Measurements from ENCODE around the gene PPARGC1A. TPM values are rescaled to one million over a fixed set of nuclear protein-coding genes. Genes with fewer than 3 reads are reported as not detected.

Gene PPARGC1A
- total RNA-seq, 1 experiment from 2014 or later: 0.12 TPM

GRCh38 chr4:23847158-23847557 lies 42.7 kb downstream of the PPARGC1A start:
- TF ChIP-seq, protein P1, sequence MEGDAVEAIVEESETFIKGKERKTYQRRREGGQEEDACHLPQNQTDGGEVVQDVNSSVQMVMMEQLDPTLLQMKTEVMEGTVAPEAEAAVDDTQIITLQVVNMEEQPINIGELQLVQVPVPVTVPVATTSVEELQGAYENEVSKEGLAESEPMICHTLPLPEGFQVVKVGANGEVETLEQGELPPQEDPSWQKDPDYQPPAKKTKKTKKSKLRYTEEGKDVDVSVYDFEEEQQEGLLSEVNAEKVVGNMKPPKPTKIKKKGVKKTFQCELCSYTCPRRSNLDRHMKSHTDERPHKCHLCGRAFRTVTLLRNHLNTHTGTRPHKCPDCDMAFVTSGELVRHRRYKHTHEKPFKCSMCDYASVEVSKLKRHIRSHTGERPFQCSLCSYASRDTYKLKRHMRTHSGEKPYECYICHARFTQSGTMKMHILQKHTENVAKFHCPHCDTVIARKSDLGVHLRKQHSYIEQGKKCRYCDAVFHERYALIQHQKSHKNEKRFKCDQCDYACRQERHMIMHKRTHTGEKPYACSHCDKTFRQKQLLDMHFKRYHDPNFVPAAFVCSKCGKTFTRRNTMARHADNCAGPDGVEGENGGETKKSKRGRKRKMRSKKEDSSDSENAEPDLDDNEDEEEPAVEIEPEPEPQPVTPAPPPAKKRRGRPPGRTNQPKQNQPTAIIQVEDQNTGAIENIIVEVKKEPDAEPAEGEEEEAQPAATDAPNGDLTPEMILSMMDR (IDR thresholded peaks at IDR 0.05; ENCODE audit: unreplicated experiment): no peak
- BruUV-seq (replicated peaks): no TSS peak

DNA sequence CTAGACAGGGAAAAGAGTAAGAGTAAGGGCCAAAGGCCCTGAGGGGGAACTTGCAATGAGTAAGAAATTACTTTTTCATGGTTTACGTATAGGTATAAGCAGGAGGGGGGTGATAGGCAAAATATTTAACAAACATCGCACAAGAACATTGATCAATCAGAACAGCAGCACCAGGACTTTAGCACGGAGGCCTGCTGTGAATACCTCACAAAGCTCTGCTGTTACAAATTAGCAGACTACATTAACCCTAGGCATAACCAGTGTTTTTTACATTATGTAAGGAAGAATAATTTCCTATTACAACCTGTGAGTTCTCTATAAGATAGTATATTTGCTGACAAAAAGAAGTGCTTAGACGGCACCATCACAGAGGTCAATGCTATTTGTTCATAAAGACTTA lies 44.9 kb downstream of the PPARGC1A start:
- Mint-ChIP-seq H3K36me3 (ENCODE audit: insufficient read depth, unreplicated experiment) (no peaks in the 10 kb centered on the region), H3K27me3 (ENCODE audit: insufficient read depth, unreplicated experiment) (no peaks in the 10 kb centered on the region), H3K9me3 (ENCODE audit: unreplicated experiment) (no peaks in the 10 kb centered on the region), H3K27ac (ENCODE audit: low read depth, unreplicated experiment) (no peak overlapping the region), H3K4me3 (ENCODE audit: unreplicated experiment) (no peak overlapping the region), H3K4me1 (ENCODE audit: insufficient read depth, unreplicated experiment) (no peaks in the 10 kb centered on the region)
- BruUV-seq (replicated peaks): no TSS peak
- no peak for DNase-seq (ENCODE audit: unreplicated experiment)
- intact Hi-C loops (cut with micrococcal nuclease): no loop called here
- ChIA-PET CTCF (no interaction called here), POLR2A (no interaction called here)
- TF ChIP-seq, protein P1 (IDR thresholded peaks at IDR 0.05; ENCODE audit: unreplicated experiment): no peak

More at GRCh38 chr4:23847158-23847557, 42.7 kb downstream of the PPARGC1A start:
- POLR2A ChIA-PET: no interaction called here
- Mint-ChIP-seq H3K27me3 (ENCODE audit: insufficient read depth, unreplicated experiment) (no peaks in the 10 kb centered on the region), H3K36me3 (ENCODE audit: insufficient read depth, unreplicated experiment) (no peaks in the 10 kb centered on the region), H3K9me3 (ENCODE audit: unreplicated experiment) (no peaks in the 10 kb centered on the region), H3K4me1 (ENCODE audit: insufficient read depth, unreplicated experiment) (no peaks in the 10 kb centered on the region), H3K27ac (ENCODE audit: low read depth, unreplicated experiment) (no peak overlapping the region), H3K4me3 (ENCODE audit: unreplicated experiment) (no peak overlapping the region)
- intact Hi-C loops (cut with micrococcal nuclease): no loop called here
- DNase-seq (ENCODE audit: unreplicated experiment): no peak
- CTCF ChIA-PET: no interaction called here

DNA sequence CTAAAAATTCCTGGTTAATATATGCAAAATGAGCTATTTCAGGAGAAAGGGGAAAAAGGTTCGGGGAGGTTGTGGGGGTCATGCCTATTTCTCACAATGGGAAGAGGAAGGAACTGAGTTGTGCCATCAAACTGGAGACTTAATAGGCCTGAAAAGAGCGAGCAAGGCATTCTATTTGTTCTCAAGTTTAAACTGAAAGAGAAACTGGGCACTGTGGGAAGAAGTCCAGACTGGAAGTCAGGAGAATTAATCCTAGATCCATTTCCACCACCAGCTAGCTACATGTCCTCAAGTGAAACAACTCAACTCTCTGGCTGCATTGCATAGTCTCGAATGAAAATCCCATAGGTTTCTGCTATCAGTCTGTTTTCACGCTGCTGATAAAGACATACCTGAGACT lies 50.6 kb downstream of the PPARGC1A start:
- ChIA-PET CTCF (interaction anchor here (0.6 kb wide), 1 partner anchor 955 kb away, joined by 3 read pairs; no protein-coding TSS in a partner anchor), POLR2A (no interaction called here)
- no peaks in the 10 kb centered on the region for H3K9me3 Mint-ChIP-seq (ENCODE audit: unreplicated experiment)
- no peaks in the 10 kb centered on the region for H3K36me3 Mint-ChIP-seq (ENCODE audit: insufficient read depth, unreplicated experiment)
- BruUV-seq (replicated peaks): no TSS peak
- intact Hi-C loops (cut with micrococcal nuclease): no loop called here
- H3K27ac Mint-ChIP-seq (ENCODE audit: low read depth, unreplicated experiment): no peak overlapping the region
- no peaks in the 10 kb centered on the region for H3K4me1 Mint-ChIP-seq (ENCODE audit: insufficient read depth, unreplicated experiment)
- no peak for DNase-seq (ENCODE audit: unreplicated experiment)
- TF ChIP-seq, protein P1 (IDR thresholded peaks at IDR 0.05; ENCODE audit: unreplicated experiment): no peak
- no peak overlapping the region for H3K4me3 Mint-ChIP-seq (ENCODE audit: unreplicated experiment)
- H3K27me3 Mint-ChIP-seq (ENCODE audit: insufficient read depth, unreplicated experiment): no peaks in the 10 kb centered on the region

DNA sequence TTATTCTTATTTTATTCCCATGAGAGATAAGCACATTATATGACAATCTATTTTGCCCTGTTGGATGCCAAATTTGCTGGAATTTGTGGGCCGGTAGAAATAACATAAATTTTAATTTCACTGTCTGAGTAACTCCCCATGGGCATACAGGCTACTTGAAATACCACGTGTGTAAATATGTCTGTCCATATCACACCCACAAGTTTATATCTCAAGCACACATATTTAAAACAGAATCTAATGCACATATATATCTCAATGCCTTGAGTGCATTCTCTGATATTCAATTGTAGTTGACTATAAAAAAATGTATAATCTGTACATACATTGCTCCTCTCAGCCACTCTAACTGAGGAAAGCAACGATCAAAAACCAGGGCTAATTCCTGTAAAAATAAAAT lies 51.2 kb downstream of the PPARGC1A start:
- intact Hi-C loops (cut with micrococcal nuclease): no loop called here
- H3K36me3 Mint-ChIP-seq (ENCODE audit: insufficient read depth, unreplicated experiment): no peaks in the 10 kb centered on the region
- no peaks in the 10 kb centered on the region for H3K4me1 Mint-ChIP-seq (ENCODE audit: insufficient read depth, unreplicated experiment)
- no peak for DNase-seq (ENCODE audit: unreplicated experiment)
- no peaks in the 10 kb centered on the region for H3K9me3 Mint-ChIP-seq (ENCODE audit: unreplicated experiment)
- TF ChIP-seq, protein P1 (IDR thresholded peaks at IDR 0.05; ENCODE audit: unreplicated experiment): no peak
- BruUV-seq (replicated peaks): no TSS peak
- POLR2A ChIA-PET: no interaction called here
- no peak overlapping the region for H3K27ac Mint-ChIP-seq (ENCODE audit: low read depth, unreplicated experiment)
- H3K27me3 Mint-ChIP-seq (ENCODE audit: insufficient read depth, unreplicated experiment): no peaks in the 10 kb centered on the region
- no peak overlapping the region for H3K4me3 Mint-ChIP-seq (ENCODE audit: unreplicated experiment)
- CTCF ChIA-PET: no interaction called here
